Measurements from ENCODE around the gene MYO5C. TPM values are rescaled to one million over a fixed set of nuclear protein-coding genes. Genes with fewer than 3 reads are reported as not detected.

Gene MYO5C
- total RNA-seq, 2 donors from 2014 or later, result 19.1 to 26.7 TPM

- H3K4me3 Mint-ChIP-seq, result peak overlapping the region; percentile 19
- peak overlapping the region; percentile 83 for H3K27ac ChIP-seq (ENCODE audit: low read depth, low read length)
- DNase-seq, result peak; percentile 96
Measured at GRCh38 chr15:52261498-52262242, 33.9 kb downstream of the MYO5C start.

GRCh38 chr15:52261026-52261425 lies 34.6 kb downstream of the MYO5C start:
- TF ChIP-seq CTCF (conservative IDR thresholded peaks at IDR 0.05), result no peak
- Mint-ChIP-seq H3K27ac (peak overlapping the region; percentile 79), H3K4me1 (peaks cover 64% of the 10 kb centered on the region), H3K36me3 (ENCODE audit: low read depth) (peaks cover 39% of the 10 kb centered on the region), H3K4me3 (no peak overlapping the region), H3K9me3 (no peaks in the 10 kb centered on the region), H3K27me3 (ENCODE audit: insufficient read depth) (no peaks in the 10 kb centered on the region)
- H3K36me3 ChIP-seq (ENCODE audit: control insufficient read depth, insufficient read depth, low read length), result no peaks in the 10 kb centered on the region
- no peak overlapping the region for H3K27ac ChIP-seq (ENCODE audit: low read depth, low read length)
- no peaks in the 10 kb centered on the region for H3K27me3 ChIP-seq (ENCODE audit: control insufficient read depth, insufficient read depth, low read length, poor library complexity, severe bottlenecking)
- no peaks in the 10 kb centered on the region for H3K9me3 ChIP-seq (ENCODE audit: control insufficient read depth, low read length)
- peak overlapping the region; percentile 48 for H3K9ac ChIP-seq (ENCODE audit: extremely low read depth, low read length, poor library complexity, severe bottlenecking)
- WGBS, 2 experiments (ENCODE audit: insufficient coverage in 1 of 2, insufficient read length in 1 of 2), result 92 to 97% methylated on average over 5 to 10 of the region's 10 CpGs
- DNase-seq, result no peak
- H3K4me1 ChIP-seq (ENCODE audit: control insufficient read depth, insufficient read depth, low read length), result peaks cover 40% of the 10 kb centered on the region
- no peak overlapping the region for H3K4me3 ChIP-seq (ENCODE audit: low read length)

More at GRCh38 chr15:52261498-52262242, 33.9 kb downstream of the MYO5C start:
- Histone ChIP-seq H3K4me1 (ENCODE audit: control insufficient read depth, insufficient read depth, low read length) (peaks cover 40% of the 10 kb centered on the region), H3K9me3 (ENCODE audit: control insufficient read depth, low read length) (no peaks in the 10 kb centered on the region), H3K9ac (ENCODE audit: extremely low read depth, low read length, poor library complexity, severe bottlenecking) (peak overlapping the region; percentile 48), H3K4me3 (ENCODE audit: low read length) (peak overlapping the region; percentile 48), H3K36me3 (ENCODE audit: control insufficient read depth, insufficient read depth, low read length) (no peaks in the 10 kb centered on the region), H3K27me3 (ENCODE audit: control insufficient read depth, insufficient read depth, low read length, poor library complexity, severe bottlenecking) (no peaks in the 10 kb centered on the region)
- WGBS, 2 experiments (ENCODE audit: insufficient coverage in 1 of 2, insufficient read length in 1 of 2), result 10 to 24% methylated on average over 3 to 8 of the region's 8 CpGs
- Mint-ChIP-seq H3K9me3 (no peaks in the 10 kb centered on the region), H3K27ac (peak overlapping the region; percentile 98), H3K36me3 (ENCODE audit: low read depth) (peaks cover 36% of the 10 kb centered on the region), H3K4me1 (peaks cover 66% of the 10 kb centered on the region), H3K27me3 (ENCODE audit: insufficient read depth) (no peaks in the 10 kb centered on the region)
- TF ChIP-seq CTCF (conservative IDR thresholded peaks at IDR 0.05), result peak; percentile 34

GRCh38 chr15:52259503-52259902 lies 36.1 kb downstream of the MYO5C start:
- Mint-ChIP-seq H3K9me3 (no peaks in the 10 kb centered on the region), H3K4me3 (no peak overlapping the region), H3K27me3 (ENCODE audit: insufficient read depth) (no peaks in the 10 kb centered on the region), H3K36me3 (ENCODE audit: low read depth) (peaks cover 37% of the 10 kb centered on the region), H3K4me1 (peaks cover 56% of the 10 kb centered on the region), H3K27ac (no peak overlapping the region)
- Histone ChIP-seq H3K27me3 (ENCODE audit: control insufficient read depth, insufficient read depth, low read length, poor library complexity, severe bottlenecking) (no peaks in the 10 kb centered on the region), H3K36me3 (ENCODE audit: control insufficient read depth, insufficient read depth, low read length) (no peaks in the 10 kb centered on the region), H3K4me1 (ENCODE audit: control insufficient read depth, insufficient read depth, low read length) (peaks cover 40% of the 10 kb centered on the region), H3K9ac (ENCODE audit: extremely low read depth, low read length, poor library complexity, severe bottlenecking) (no peak overlapping the region), H3K27ac (ENCODE audit: low read depth, low read length) (no peak overlapping the region), H3K9me3 (ENCODE audit: control insufficient read depth, low read length) (no peaks in the 10 kb centered on the region), H3K4me3 (ENCODE audit: low read length) (no peak overlapping the region)
- no peak for DNase-seq
- 92 to 100% methylated on average over 1 to 4 of the region's 4 CpGs for WGBS, 2 experiments (ENCODE audit: insufficient coverage in 1 of 2, insufficient read length in 1 of 2)
- no peak for TF ChIP-seq CTCF (conservative IDR thresholded peaks at IDR 0.05)

All from endodermal cell (in vitro differentiated cells).